Body of pancreas (tissue), 4 donors: ENCODE measurements around the gene HEPH.

Source experiments
- POLR2A ChIP-seq, 3 donors: fragments of 450-650 bp; IDR thresholded peaks; one replicate each; pipeline ENCODE4 v1.6.1; 2016; ENCODE audit warnings: antibody characterized with exemption in 3 of 3, mild to moderate bottlenecking in 2 of 3
- TF ChIP-seq, protein P1 (sequence below), 7 experiments: fragments of 450-650 bp in 4 of 7; fragments of 200-600 bp in 3 of 7; sonication (generic) in 3 of 7; IDR thresholded peaks; one replicate each; pipeline ENCODE4 v1.5.1; 2016 to 2019; ENCODE audit warnings: antibody characterized with exemption in 7 of 7

- TF ChIP-seq, protein P1, sequence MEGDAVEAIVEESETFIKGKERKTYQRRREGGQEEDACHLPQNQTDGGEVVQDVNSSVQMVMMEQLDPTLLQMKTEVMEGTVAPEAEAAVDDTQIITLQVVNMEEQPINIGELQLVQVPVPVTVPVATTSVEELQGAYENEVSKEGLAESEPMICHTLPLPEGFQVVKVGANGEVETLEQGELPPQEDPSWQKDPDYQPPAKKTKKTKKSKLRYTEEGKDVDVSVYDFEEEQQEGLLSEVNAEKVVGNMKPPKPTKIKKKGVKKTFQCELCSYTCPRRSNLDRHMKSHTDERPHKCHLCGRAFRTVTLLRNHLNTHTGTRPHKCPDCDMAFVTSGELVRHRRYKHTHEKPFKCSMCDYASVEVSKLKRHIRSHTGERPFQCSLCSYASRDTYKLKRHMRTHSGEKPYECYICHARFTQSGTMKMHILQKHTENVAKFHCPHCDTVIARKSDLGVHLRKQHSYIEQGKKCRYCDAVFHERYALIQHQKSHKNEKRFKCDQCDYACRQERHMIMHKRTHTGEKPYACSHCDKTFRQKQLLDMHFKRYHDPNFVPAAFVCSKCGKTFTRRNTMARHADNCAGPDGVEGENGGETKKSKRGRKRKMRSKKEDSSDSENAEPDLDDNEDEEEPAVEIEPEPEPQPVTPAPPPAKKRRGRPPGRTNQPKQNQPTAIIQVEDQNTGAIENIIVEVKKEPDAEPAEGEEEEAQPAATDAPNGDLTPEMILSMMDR (IDR thresholded peaks at IDR 0.05): no peak
- no peak for TF ChIP-seq POLR2A (IDR thresholded peaks at IDR 0.05)
These were observed 3.4 kb downstream of the HEPH start for GRCh38 chrX:66167431-66167830.
